ENCODE measurements around the gene VSIR.

- TF ChIP-seq CTCF (IDR thresholded peaks at IDR 0.05) (no peak), EP300 (IDR thresholded peaks at IDR 0.05; ENCODE audit: low read depth) (no peak), POLR2A (IDR thresholded peaks at IDR 0.05) (no peak), POLR2AphosphoS5 (IDR thresholded peaks at IDR 0.05) (no peak)
Observed at GRCh38 chr10:71783917-71784678, 10.8 kb upstream of the VSIR start.

Data from transverse colon (tissue), 4 donors.